Adrenal gland (tissue), 5 donors: ENCODE measurements around the gene MRPS12.

Experiments
- CTCF ChIP-seq, 6 experiments: fragments of 450-650 bp in 4 of 6; fragments of 200-600 bp in 2 of 6; sonication (generic) in 1 of 6; IDR thresholded peaks; 1 replicate in 5 of 6; 2 replicates in 1 of 6; pipeline versions ENCODE4 v1.5.1 to v1.8.0; 2016 to 2021; ENCODE audit warnings: antibody characterized with exemption in 6 of 6, mild to moderate bottlenecking in 2 of 6, moderate library complexity in 1 of 6
- POLR2A ChIP-seq, 2 donors: fragments of 450-650 bp; IDR thresholded peaks; one replicate each; pipeline ENCODE4 v1.6.1; 2017; ENCODE audit warnings: antibody characterized with exemption in 2 of 2, mild to moderate bottlenecking in 2 of 2, moderate library complexity in 1 of 2
- donor health status: DM: no; HTN: no; CAD: no.

- TF ChIP-seq CTCF (IDR thresholded peaks at IDR 0.05) (no peak), POLR2A (IDR thresholded peaks at IDR 0.05) (no peak)
Measured at GRCh38 chr19:38918526-38918925, 12.2 kb upstream of the MRPS12 start.
